SIG-M5 (cell line): Measurements from ENCODE around the gene PRKAG1.

Source experiments
- DNase-seq: peaks from one replicate; lab custom pipeline; 2025; lab: John Stamatoyannopoulos, UW

PRKAG1 gene

GRCh38 chr12:49049566-49050224, 31.1 kb upstream of the PRKAG1 start:
- DNase-seq = no peak

DNA sequence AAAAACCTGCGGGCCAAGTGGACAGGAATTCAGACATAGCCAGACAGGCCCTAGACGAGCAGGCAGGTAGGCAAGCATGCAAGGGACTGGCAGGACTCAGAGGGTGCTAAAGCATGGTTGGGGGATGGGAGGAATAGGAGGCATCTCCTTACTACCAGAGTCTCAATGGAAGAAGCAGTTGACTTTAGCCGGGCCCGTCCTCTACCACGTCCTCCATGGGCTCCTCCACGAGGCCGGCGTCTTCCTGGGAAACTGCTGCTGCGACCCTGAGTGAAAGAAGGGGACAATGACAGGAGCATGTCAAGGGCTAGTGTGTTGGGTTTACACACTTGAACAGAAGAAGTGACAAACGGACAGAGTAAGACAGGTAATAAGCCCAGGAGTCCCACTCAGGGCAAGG, 30.4 kb upstream of the PRKAG1 start:
- no peak for DNase-seq

DNA sequence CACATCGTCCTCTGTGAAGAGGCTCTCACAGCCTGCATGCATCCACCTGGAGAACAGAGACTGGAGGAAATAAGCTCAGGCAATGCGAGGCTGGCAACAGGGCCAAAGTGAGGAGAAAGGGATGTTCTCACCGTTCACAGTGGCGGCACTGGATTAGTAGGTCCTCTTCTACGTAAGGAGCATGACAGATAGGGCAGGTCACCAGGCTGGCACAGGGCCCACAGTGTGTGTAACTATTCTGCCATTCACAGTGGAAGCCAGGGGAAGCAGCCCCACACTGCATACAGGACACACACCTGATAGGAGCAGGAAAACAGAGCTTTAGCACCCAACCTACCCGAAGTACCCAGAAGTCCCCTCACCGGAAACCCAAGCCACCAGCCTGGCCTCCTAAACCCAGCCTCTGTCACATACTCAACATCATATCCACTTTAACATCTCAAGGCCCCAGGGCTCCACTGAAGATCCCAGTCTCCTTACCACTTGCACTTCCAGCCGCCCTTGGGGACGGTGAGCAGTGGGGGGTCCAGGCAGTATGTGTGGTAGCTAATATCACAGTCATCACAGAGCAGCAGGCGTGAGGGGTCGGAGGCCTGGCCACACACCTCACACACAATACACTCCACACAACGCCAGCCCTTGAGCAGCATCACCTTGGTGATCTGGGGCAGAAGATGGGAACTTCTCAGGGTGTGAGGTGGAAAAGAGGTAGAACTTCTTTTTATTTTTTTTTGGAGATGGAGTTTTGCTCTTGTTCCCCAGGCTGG, 27.7 kb upstream of the PRKAG1 start:
- DNase-seq = no peak

DNA sequence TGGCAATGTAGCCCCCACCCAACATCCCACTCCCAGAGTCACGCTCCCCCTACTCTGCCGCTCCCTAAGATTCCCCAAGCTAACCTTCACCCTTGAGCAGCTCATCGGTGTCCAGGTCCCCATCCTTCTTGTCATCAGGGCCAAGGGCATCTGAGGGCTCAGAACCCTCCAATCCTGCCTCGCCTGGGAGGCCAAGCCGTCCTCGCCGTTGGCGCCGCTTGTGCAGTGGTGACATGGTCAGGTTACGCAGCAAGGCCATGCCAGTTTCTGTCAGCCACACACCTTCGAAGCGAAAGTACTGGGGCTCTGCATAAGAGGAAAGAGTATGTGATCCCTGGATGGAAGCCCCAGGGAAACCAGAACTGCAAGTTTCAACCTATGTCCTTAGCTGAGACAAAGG, 26.1 kb upstream of the PRKAG1 start:
- DNase-seq = no peak

GRCh38 chr12:49043856-49044258, 25.3 kb upstream of the PRKAG1 start:
- DNase-seq = peak; percentile 12

DNA sequence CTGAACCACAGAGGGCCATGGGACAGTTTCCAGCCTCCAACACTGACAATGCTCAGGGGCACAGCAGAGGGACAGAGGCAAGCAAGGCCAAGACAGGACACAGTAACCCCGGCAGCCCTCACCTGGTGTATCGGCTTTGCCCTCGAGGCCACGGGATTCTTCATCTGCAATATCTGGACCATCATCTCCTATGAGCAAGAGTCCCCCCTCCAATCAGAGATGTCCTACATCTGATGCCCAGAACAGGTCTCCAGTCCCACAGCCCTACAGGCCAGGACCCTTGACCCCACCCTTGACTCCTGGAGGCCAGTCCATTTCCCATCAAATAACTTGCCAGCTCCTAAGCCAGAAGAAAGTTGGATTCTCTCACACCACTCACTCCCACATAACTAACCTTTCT, 24.7 kb upstream of the PRKAG1 start:
- DNase-seq = no peak

GRCh38 chr12:49041881-49042484, 23.4 kb upstream of the PRKAG1 start:
- no peak for DNase-seq

GRCh38 chr12:49041036-49041880, 22.7 kb upstream of the PRKAG1 start:
- no peak for DNase-seq

DNA sequence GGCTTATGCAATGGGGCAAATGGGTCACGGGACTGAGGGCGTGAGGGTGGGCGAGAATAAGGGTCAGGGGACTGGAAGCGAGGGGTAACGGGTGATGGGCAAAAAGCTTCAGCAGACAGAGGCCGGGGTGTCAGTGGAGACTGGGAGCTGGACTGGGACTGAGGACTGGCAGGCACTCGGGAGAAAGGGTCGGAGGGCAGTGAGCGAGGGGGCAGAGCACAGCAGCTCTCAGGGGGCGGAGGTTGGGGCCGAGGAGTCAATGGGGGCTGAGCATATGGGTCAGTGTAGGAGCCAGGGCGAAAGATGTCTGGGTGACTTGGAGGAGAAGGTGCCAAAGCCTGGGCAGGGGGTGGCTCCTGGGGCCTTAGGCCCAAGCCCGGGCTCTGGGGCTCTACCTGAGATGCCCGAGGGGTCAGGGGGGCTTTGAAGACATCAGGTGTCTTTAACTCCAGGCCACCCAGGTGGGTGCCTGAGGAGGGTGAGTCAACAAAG, 21.8 kb upstream of the PRKAG1 start:
- DNase-seq = no peak

- no peak for DNase-seq
Measured at GRCh38 chr12:49039421-49040363, 21.1 kb upstream of the PRKAG1 start.

- no peak for DNase-seq
Measured at GRCh38 chr12:49038291-49038955, 19.8 kb upstream of the PRKAG1 start.

DNA sequence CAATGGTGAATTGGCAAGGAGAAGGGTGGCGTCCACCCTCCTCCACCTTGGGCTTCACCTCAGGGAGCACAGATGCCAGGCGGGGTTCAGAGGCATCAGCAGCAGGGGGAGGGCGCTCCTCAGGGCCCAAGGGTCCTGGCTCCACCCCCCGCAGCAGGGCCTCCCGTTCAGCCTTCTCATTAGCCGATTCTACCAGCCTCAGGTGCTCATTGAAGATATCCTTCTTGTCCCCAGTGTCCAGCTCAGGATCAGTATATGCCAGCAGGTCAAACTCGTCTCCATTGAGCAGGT, 19.3 kb upstream of the PRKAG1 start:
- DNase-seq = no peak

- no peak for DNase-seq
Measured at GRCh38 chr12:49037111-49037946, 18.8 kb upstream of the PRKAG1 start.

DNA sequence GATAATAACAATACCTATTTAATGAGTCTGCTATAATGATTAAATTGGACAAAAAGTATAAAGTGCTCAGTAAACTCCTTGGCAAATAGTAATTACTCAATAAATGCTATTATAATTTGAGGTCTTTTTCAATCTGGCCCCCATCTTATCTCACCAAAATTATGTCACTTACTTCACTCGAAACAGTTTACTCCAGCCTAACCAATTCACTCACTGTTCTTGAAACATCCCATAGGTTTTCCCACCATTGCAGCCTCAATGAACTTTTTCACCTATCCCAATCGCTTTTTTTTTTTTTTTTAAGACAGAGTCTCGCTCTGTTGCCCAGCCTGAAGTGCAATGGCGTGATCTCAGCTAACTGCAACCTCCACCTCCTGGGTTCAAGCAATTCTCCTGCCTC, 17.5 kb upstream of the PRKAG1 start:
- no peak for DNase-seq

- no peak for DNase-seq
Measured at GRCh38 chr12:49034286-49034622, 15.7 kb upstream of the PRKAG1 start.

GRCh38 chr12:49033611-49034285, 15.2 kb upstream of the PRKAG1 start:
- no peak for DNase-seq

GRCh38 chr12:49032679-49033447, 14.3 kb upstream of the PRKAG1 start:
- DNase-seq = no peak

DNA sequence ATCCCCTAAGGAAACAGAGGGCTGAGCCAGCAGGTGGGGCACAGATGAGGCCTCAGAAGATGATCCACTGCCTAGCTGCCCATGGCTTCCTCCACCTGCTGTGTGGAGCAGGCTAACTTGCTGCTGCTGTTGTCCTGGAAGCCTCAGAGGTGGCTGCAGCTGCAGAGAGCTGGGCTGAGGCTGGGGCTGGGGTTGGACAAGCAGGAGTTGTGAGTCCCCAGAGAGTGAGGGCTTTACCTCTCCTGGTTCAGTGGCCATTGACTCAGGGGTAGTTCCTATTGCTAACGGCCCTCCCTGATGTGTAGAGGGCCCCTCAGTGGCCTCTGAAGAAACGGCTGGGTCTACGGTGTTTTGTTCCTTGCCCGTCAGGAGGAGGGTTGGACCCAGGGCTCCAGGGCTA, 13.7 kb upstream of the PRKAG1 start:
- no peak for DNase-seq
